Measurements from ENCODE around the gene TECPR2.
A peak's percentile ranks its signal among the peaks of the same experiment; 100 is the strongest.

The TECPR2 gene

DNA sequence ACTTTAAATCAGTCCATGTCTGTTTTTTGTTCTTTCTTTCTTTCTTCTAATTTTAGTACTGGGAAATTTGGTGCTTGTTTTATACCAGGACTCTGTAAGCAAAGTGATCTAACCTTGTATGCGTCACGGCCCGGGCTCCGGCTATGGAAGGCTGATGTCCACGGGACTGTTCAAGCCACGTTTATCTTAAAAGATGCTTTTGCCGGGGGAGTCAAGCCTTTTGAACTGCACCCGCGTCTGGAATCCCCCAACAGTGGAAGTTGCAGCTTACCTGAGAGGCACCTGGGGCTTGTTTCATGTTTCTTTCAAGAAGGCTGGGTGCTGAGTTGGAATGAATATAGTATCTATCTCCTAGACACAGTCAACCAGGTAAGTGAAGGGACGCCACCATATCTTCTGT is 62.2 kb downstream of the TECPR2 start:
- DNase-seq (ENCODE audit: low read depth in 2 of 3, low spot score in 2 of 3): no peak

DNA sequence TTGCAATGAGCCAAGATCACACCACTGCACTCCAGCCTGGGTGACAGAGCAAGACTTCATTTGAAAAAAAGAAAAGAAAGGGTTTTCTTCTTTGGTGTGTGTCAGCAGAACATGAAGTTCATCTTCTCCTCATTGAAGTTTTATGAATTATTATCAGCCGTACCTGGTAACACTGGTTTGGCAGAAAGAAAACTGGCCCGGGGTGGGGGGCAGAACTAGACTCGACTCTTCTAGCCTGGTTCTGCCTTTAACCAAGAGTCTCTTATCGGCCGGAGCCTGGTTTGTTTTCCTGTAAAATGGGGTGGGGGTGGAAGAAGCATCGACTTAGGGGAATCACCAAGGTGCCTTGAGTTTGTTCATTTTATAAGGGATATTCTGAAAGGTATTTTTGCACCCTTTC is 64.1 kb downstream of the TECPR2 start:
- no peak for DNase-seq (ENCODE audit: low read depth in 2 of 3, low spot score in 2 of 3)

DNA sequence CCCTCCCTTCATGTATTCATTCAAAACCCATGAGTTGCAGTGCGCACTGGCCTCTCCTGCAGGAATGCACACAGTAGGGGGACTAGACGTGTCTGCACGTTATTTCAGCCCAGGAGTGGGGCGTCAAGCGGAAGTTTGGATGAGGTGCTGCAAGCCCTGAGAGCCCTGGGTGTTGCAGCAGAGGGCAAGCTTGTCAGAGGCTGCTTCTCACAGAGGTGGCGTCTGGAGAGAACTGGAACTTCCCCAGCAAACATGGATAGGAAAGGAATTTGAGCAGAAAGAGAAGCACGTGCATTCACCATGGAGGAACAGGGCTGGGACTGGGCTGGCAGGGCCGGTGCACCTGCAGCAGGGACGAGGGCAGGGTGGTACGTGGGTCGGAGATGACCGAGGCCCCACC is 64.9 kb downstream of the TECPR2 start:
- DNase-seq (ENCODE audit: low read depth in 2 of 3, low spot score in 2 of 3): no peak

DNA sequence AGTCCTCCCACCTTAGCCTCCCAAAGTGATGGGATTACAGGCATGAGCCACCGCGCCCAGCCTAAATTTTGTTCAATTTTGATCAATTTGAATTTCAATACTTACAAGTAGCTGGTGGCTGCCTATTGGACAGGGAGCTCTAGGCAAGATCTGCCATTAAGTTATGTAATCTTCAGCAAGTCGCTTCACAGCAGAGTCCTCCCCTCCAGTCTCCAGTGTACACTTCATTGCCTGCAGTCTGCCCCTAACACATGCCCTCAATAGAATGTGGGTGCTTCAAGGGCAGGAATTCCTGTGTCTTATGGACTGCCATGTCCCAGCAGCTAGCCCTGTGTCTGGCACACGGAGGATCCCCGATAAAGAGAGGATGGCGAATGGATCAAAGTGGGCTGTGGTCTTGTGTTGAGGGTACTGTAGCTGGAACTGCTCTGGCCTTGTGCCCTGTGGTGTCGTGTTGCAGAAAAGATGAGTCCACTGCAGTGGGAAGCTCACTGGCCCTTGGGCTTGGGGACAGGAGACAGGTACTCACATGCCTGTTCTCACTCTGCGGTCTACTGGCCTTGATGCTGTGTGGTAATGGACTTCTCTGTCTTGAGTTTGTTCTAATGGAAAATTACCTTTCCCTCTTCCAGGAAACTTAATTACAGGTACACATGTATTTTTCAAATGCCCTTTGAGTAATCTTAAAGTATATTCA is 67.6 kb downstream of the TECPR2 start:
- DNase-seq (ENCODE audit: low read depth in 2 of 3, low spot score in 2 of 3): no peak

DNA sequence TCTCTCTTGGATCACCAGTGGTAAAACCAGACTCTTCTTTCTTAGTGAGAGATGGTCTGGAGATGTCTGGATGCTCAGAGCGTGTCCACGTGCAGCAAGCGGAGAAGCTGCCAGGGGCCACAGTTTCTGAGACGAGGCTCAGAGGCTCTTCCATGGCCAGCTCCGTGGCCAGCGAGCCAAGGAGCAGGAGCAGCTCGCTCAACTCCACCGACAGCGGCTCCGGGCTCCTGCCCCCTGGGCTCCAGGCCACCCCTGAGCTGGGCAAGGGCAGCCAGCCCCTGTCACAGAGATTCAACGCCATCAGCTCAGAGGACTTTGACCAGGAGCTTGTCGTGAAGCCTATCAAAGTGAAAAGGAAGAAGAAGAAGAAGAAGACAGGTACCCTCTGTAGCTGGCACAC is 69.0 kb downstream of the TECPR2 start:
- no peak for DNase-seq (ENCODE audit: low read depth in 2 of 3, low spot score in 2 of 3)

- no peak for DNase-seq (ENCODE audit: low read depth in 2 of 3, low spot score in 2 of 3)
Measured at GRCh38 chr14:102434647-102435175, 72.0 kb downstream of the TECPR2 start.

GRCh38 chr14:102437997-102438915 is 75.5 kb downstream of the TECPR2 start:
- DNase-seq (ENCODE audit: low read depth in 2 of 3, low spot score in 2 of 3): peak; percentile 25 to 45 (median 36)

DNA sequence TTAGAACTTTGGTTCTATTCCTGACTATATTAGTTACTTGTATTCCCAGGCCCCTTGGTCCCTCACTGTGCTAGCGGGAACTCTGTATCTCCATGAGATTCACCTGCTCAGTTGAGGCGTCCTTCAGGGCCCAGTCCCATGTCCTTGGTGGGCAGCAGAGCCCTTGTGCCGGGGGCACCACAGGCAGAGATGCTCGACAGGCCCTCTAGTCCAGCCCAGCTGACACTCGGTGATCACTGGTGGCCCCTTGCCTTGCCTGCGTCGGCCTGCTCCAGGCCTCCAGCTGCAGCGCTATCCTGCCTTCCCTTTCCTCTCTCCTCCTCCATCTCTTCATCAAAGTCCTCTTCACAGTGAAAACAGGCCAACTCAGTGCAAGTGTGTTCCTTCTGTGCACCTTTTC is 76.8 kb downstream of the TECPR2 start:
- no peak for DNase-seq (ENCODE audit: low read depth in 2 of 3, low spot score in 2 of 3)

GRCh38 chr14:102440392-102440791 is 77.7 kb downstream of the TECPR2 start:
- DNase-seq (ENCODE audit: low read depth in 2 of 3, low spot score in 2 of 3): no peak

GRCh38 chr14:102442241-102443211 is 79.8 kb downstream of the TECPR2 start:
- DNase-seq (ENCODE audit: low read depth in 2 of 3, low spot score in 2 of 3): no peak

DNA sequence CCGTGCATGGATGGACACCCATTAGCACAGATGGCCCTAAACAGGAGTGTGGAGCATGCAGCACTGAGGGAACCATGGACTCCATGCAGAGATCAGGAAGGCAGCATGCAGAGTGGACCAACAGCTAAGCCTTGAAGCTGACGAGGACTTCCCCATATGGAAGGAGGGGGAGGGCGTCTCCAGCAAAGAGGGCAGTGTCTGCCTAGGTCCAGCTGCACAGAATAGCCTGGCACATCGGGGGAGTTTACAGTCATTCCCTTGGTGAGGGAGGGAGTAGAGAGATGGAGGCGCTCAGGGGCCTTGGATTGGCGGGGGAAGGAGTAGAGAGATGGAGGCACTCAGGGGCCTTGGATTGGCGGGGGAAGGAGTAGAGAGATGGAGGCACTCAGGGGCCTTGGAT is 82.3 kb downstream of the TECPR2 start:
- DNase-seq (ENCODE audit: low read depth in 2 of 3, low spot score in 2 of 3): no peak

GRCh38 chr14:102445641-102446040 is 82.9 kb downstream of the TECPR2 start:
- no peak for DNase-seq (ENCODE audit: low read depth in 2 of 3, low spot score in 2 of 3)

- no peak for DNase-seq (ENCODE audit: low read depth in 2 of 3, low spot score in 2 of 3)
Measured at GRCh38 chr14:102450206-102451063, 87.7 kb downstream of the TECPR2 start.

DNA sequence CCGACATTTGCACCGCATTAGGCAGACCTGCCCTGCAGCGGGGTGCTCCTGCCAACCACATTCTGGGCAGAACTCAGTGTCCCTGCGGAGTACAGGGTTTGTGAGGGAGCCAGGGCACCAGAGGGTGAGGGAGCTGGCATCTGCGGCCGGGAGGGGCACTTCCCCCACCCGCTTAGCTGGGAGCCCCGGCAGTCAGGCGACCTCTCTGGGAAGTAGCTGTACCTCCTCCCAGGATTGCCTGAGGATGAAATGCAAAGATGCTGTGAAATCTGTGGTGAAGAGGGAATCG is 88.3 kb downstream of the TECPR2 start:
- DNase-seq (ENCODE audit: low read depth in 2 of 3, low spot score in 2 of 3): no peak

GRCh38 chr14:102452302-102452701 is 89.6 kb downstream of the TECPR2 start:
- DNase-seq (ENCODE audit: low read depth in 2 of 3, low spot score in 2 of 3): no peak

DNA sequence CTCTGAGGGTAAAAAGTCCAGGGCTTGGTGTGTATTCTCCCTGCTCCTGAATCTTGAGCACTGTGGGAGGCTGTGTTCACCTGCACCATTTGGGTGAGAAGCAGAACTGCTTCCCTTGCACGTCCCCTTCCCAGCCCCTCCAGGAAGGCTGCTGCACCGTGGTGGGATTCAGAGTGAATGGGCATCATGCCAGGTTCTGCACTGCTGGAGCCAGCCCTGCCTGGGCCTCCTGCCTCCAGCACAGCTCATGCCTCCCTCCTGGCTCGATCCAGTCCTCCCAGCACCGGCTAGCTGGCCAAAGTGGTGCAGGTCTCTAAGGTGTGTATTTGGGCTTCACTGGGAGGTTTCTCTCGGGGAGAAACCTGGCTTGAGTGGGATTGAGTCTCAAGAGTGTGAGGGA is 92.0 kb downstream of the TECPR2 start:
- DNase-seq (ENCODE audit: low read depth in 2 of 3, low spot score in 2 of 3): no peak

GRCh38 chr14:102457509-102457908 is 94.8 kb downstream of the TECPR2 start:
- DNase-seq (ENCODE audit: low read depth in 2 of 3, low spot score in 2 of 3): no peak

DNA sequence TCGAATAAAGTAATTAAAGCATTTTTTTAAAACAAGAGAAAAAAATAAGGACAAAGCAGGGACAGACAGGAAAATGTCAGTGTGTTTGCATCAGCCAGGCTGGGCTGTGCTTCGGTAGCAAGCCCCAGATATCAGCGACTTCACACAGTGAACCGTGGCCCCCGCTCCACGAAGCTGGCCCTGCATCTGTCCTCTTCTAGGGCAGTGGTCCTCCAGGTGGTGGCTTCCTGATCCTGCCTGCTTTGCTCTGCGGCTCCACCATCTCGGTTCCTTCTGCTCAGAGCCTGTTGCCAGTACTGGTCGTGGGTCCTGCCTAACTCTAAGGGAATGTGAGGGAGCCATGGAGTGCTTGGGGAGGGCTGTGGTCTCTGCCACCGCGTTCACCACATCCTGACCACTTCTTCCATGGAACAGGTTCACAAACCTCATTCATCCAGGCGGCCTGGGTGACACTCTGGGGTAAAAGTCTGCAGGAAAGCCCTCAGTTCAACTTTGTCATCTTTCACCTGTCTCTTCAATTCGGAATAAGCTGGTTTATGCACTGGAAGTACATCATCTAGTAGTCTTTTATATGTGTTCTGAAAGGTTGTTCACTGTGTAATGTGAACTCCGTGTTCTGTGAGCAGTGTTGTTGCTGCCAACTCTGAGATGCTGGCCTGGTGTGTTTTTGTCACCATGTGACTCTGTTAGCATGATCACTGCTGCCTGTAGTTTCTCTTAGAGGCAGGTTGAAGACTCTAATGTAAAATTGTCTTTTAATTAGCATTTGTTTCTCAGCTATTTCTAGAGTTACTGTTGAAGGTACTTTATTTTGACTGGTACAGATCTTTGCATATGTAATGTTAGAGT is 99.0 kb downstream of the TECPR2 start:
- DNase-seq (ENCODE audit: low read depth in 2 of 3, low spot score in 2 of 3): no peak

DNA sequence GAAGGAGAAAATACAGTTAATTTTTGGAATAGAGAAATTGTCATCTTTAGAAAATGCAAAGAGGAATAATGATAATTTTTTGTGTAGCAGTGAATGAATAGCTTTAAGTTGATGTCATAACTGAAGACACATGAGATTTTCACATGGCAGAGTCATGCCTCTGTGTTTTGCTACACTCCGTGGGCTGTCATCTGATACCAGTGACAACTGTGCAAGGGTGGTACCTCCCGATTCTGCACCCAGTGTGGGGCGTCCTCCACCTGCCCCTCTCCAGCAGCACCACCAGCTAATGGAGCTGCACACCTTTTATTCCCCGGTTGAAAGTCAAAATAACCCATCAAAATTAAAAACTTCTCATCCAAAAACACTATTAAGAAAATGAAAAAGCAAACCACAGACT is 99.7 kb downstream of the TECPR2 start:
- DNase-seq (ENCODE audit: low read depth in 2 of 3, low spot score in 2 of 3): no peak

All from activated CD8-positive, alpha-beta memory T cell treated with anti-CD3 and anti-CD28 coated beads for 48 hours (primary cell).